RWPE1 (cell line): ENCODE data around the gene ZNF74.

Experiments
- CTCF ChIA-PET: fragments of 350-600 bp; sonication (Branson Sonifier 250); formaldehyde crosslinking; extraction: SDS; loops from one replicate; lab custom pipeline; 2021; lab: Yijun Ruan, JAX
- POLR2A ChIA-PET: fragments of 400-600 bp; formaldehyde crosslinking; extraction: SDS; loops from one replicate; lab custom pipeline; 2020; ENCODE audit warnings: antibody characterized with exemption; ENCODE audit not compliant: low non-redundant PET; lab: Yijun Ruan, JAX
- DNase-seq: peaks from one replicate; pipeline ENCODE4 v3.0.0; 2012; ENCODE audit warnings: low spot score
- H3K27ac ChIP-seq: fragments of 450-650 bp; 2 replicates; pipeline ENCODE4 v1.5.1; 2017
- TF ChIP-seq, protein P1 (sequence below): fragments of 450-650 bp; conservative IDR thresholded peaks from 2 replicates; pipeline ENCODE4 v1.5.1; 2017; ENCODE audit warnings: low read depth, mild to moderate bottlenecking

The ZNF74 gene

GRCh38 chr22:20428496-20429253, 34.7 kb downstream of the ZNF74 start:
- H3K27ac ChIP-seq = no peak overlapping the region
- POLR2A ChIA-PET = no interaction called here
- CTCF ChIA-PET = no interaction called here
- TF ChIP-seq, protein P1, sequence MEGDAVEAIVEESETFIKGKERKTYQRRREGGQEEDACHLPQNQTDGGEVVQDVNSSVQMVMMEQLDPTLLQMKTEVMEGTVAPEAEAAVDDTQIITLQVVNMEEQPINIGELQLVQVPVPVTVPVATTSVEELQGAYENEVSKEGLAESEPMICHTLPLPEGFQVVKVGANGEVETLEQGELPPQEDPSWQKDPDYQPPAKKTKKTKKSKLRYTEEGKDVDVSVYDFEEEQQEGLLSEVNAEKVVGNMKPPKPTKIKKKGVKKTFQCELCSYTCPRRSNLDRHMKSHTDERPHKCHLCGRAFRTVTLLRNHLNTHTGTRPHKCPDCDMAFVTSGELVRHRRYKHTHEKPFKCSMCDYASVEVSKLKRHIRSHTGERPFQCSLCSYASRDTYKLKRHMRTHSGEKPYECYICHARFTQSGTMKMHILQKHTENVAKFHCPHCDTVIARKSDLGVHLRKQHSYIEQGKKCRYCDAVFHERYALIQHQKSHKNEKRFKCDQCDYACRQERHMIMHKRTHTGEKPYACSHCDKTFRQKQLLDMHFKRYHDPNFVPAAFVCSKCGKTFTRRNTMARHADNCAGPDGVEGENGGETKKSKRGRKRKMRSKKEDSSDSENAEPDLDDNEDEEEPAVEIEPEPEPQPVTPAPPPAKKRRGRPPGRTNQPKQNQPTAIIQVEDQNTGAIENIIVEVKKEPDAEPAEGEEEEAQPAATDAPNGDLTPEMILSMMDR = no peak
- no peak for DNase-seq

- CTCF ChIA-PET = interaction anchor here (0.7 kb wide), 1 partner anchor 27 kb away, joined by 3 read pairs; no protein-coding TSS in a partner anchor
- POLR2A ChIA-PET = no interaction called here
- no peak overlapping the region for H3K27ac ChIP-seq
- DNase-seq = no peak
- TF ChIP-seq, protein P1 = no peak
These were observed 35.5 kb downstream of the ZNF74 start for GRCh38 chr22:20429254-20430100.

- TF ChIP-seq, protein P1 = no peak
- ChIA-PET CTCF (interaction anchor here (0.7 kb wide), 1 partner anchor 27 kb away, joined by 3 read pairs; no protein-coding TSS in a partner anchor), POLR2A (no interaction called here)
- DNase-seq = no peak
- H3K27ac ChIP-seq = no peak overlapping the region
These were observed 36.3 kb downstream of the ZNF74 start for GRCh38 chr22:20430101-20430719.

DNA sequence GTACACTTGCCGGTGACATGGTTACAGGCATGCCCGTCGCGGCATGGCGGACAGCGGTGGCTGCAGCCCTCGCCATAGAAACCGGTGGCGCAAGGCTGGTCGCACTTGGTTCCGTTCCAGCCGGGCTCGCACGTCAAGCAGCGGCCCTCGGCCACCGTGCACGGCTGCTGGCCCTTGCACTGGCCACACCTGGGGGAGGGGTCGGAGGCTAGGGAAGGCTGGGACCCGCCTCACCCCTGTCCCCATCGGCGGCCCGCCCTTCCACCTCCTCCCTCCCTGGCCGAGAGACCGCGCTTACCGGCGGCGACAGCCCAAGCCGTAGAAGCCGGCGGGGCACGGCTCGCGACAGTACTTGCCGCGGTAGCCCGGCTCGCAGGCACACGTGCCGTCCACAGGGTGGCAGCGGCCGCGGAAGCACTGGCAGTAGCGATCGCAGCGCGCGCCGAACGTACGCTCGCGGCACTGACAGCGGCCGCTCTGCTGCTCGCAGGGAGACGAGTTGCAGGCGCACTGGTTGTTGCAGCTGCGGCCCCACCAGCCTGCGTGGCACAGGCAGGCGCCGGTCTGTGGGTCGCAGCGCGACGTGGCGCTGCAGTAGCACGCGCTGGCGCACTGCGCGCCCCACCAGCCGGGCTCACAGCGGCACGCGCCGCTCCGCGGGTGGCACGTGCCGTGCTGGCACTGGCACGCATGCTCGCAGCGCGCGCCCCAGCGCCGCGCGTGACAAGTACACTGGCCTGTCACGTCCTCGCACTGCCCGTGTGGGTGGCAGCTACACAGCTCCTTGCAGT, 37.0 kb downstream of the ZNF74 start:
- peak; percentile 54 for DNase-seq

DNA sequence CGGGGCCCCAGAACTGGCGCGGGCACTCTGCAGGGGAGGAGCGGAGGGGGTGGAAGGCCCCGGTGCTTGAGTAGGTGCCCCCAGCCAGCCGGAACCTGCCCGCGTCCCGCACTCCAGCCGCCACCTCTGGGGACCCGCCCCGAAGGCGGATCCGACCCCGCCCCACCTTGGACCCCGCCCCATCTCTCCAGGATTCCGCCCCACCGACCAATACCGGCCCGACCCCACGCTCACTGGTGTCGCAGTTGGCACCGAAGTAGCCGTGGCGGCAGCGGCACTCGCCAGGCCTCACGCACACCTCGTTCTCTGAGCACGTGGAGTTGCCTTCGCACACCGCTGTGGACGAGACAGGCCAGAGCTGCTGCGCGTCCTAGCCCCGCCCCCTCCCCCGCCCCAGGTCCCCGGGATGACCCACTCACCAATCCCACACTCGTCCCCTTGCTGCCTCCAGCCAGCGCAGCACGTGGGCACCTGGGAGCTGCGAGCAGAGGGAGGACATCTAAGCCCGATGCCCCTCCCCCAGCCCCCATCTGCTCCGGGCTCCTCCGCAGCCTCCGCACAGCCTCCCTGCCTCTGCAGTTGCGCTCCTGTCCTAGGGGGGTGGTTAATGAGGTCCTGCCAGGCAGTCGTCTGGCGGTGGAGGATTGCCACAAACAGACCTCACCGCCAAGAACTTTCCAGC, 37.7 kb downstream of the ZNF74 start:
- TF ChIP-seq, protein P1 = no peak
- DNase-seq = no peak
- ChIA-PET CTCF (no interaction called here), POLR2A (no interaction called here)
- H3K27ac ChIP-seq = no peak overlapping the region

More for the DNA sequence above, 37.0 kb downstream of the ZNF74 start:
- TF ChIP-seq, protein P1 = peak; percentile 65
- H3K27ac ChIP-seq = no peak overlapping the region
- ChIA-PET CTCF (no interaction called here), POLR2A (no interaction called here)
